ENCODE results near the gene ADAMTSL1.

The ADAMTSL1 gene

DNA sequence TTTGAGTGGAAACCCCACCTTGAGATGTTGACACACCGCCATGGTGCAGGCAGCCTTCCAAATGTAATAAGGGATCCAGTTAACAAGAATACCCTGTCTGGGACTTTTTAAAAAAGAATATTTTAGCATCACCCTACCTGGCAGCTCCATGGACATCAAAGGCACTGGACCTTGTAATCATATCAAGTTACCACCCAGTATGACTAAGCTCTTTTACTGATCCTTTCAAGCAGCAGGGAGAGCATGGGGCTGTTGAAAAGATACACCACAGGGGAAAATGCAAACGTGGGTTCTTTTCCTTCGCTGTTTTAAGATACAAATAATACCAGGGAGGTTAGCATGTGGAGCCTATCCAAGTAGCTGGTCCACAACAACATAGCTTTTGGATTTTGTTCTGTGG is 347.8 kb downstream of the ADAMTSL1 start (continued):
- TF ChIP-seq, protein P1, sequence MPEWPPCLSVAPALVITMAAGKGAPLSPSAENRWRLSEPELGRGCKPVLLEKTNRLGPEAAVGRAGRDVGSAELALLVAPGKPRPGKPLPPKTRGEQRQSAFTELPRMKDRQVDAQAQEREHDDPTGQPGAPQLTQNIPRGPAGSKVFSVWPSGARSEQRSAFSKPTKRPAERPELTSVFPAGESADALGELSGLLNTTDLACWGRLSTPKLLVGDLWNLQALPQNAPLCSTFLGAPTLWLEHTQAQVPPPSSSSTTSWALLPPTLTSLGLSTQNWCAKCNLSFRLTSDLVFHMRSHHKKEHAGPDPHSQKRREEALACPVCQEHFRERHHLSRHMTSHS (tag by site-specific recombination; IDR thresholded peaks at IDR 0.05) = no peak

DNA sequence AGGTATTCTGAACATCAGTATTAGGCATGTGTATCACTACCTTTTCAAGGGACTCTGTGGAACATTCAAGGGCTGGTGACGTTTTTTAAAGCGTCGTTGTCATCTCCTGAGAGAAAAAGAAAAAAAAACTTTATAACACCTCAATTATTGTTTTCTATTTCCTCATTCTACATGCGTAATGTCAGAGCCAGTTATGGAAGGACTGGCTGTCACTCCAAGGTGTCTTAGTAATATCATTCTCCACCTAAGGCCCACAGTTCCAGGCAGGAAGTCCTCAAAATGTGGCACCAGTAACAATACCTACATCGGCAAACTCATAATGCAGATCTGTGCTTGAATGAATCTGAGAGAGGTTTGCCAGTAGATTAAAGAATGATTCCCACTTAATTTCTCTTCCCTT is 348.9 kb downstream of the ADAMTSL1 start:
- Histone ChIP-seq H3K4me3 (ENCODE audit: low read depth, low read length) (no peak overlapping the region), H3K36me3 (ENCODE audit: control insufficient read depth in 2 of 2, insufficient read depth in 1 of 2, low read length in 2 of 2) (no peaks in the 10 kb centered on the region), H3K27ac (ENCODE audit: extremely low read depth, low read depth, low read length) (no peak overlapping the region), H3K9me3 (ENCODE audit: control insufficient read depth, insufficient read depth, low read depth, low read length) (no peaks in the 10 kb centered on the region), H3K4me1 (ENCODE audit: control insufficient read depth, insufficient read depth, low read length) (peaks cover 8% of the 10 kb centered on the region)
- ChIA-PET POLR2A (no interaction called here), CTCF (no interaction called here)
- TF ChIP-seq ZFP37 (tag by site-specific recombination; IDR thresholded peaks at IDR 0.05) = no peak
- no peak for TF ChIP-seq ZNF548 (tag by site-specific recombination; IDR thresholded peaks at IDR 0.05)
- TF ChIP-seq SCRT1 (tag by site-specific recombination; IDR thresholded peaks at IDR 0.05; ENCODE audit: borderline replicate concordance) = no peak

DNA sequence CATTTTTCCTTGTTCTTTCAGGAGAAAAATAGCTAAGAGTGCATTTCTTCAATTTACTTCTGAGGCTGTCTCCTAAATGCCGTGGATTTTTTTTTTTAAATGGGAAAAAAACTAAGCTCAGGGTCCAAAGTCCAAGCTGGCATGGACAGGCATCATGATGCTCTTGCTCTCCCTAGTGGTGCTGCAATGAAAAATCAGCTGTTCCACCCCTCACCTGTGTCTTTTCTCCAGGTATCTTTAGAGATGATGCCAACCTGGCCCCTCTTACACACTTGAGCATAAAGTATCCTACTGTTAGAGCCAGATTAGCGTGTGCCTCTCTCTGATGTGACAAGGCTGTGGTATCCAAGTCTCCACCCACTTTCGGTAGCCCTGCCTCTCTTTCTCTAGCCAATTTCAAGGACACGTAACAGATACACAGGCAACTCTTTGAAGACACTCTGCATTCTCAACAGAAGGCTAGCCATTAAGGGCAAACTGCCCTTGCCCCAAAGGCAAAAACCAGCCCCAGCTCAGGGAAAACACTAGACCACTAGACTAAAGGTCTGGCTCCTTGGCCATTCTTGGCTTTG is 350.2 kb downstream of the ADAMTSL1 start:
- H3K27ac ChIP-seq (ENCODE audit: extremely low read depth, low read depth, low read length) = no peak overlapping the region
- no peaks in the 10 kb centered on the region for H3K36me3 ChIP-seq (ENCODE audit: control insufficient read depth in 2 of 2, insufficient read depth in 1 of 2, low read length in 2 of 2)
- H3K4me1 ChIP-seq (ENCODE audit: control insufficient read depth, insufficient read depth, low read length) = peaks cover 8% of the 10 kb centered on the region
- no peak overlapping the region for H3K4me3 ChIP-seq (ENCODE audit: low read depth, low read length)
- no peaks in the 10 kb centered on the region for H3K9me3 ChIP-seq (ENCODE audit: control insufficient read depth, insufficient read depth, low read depth, low read length)
- ChIA-PET CTCF (interaction anchor here (0.5 to 1.5 kb wide), 15 partner anchors 16 to 571 kb away, joined by 3 to 9 read pairs (median 3); partner anchors contain the start of gene RRAGA), POLR2A (interaction anchor here (1.0 kb wide), 1 partner anchor 24 kb away, joined by 3 read pairs; no protein-coding TSS in a partner anchor)
- TF ChIP-seq, protein P2, sequence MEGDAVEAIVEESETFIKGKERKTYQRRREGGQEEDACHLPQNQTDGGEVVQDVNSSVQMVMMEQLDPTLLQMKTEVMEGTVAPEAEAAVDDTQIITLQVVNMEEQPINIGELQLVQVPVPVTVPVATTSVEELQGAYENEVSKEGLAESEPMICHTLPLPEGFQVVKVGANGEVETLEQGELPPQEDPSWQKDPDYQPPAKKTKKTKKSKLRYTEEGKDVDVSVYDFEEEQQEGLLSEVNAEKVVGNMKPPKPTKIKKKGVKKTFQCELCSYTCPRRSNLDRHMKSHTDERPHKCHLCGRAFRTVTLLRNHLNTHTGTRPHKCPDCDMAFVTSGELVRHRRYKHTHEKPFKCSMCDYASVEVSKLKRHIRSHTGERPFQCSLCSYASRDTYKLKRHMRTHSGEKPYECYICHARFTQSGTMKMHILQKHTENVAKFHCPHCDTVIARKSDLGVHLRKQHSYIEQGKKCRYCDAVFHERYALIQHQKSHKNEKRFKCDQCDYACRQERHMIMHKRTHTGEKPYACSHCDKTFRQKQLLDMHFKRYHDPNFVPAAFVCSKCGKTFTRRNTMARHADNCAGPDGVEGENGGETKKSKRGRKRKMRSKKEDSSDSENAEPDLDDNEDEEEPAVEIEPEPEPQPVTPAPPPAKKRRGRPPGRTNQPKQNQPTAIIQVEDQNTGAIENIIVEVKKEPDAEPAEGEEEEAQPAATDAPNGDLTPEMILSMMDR (tag by site-specific recombination; IDR thresholded peaks at IDR 0.05) = peak; percentile 26; the same call in 1 of the 2 replicates
- TF ChIP-seq ZNF404 (tag by site-specific recombination; IDR thresholded peaks at IDR 0.05) (no peak), ZNF660 (tag by site-specific recombination; IDR thresholded peaks at IDR 0.05) (no peak), ZNF654 (tag by site-specific recombination; IDR thresholded peaks at IDR 0.05; ENCODE audit: low read depth) (peak; percentile 64)

DNA sequence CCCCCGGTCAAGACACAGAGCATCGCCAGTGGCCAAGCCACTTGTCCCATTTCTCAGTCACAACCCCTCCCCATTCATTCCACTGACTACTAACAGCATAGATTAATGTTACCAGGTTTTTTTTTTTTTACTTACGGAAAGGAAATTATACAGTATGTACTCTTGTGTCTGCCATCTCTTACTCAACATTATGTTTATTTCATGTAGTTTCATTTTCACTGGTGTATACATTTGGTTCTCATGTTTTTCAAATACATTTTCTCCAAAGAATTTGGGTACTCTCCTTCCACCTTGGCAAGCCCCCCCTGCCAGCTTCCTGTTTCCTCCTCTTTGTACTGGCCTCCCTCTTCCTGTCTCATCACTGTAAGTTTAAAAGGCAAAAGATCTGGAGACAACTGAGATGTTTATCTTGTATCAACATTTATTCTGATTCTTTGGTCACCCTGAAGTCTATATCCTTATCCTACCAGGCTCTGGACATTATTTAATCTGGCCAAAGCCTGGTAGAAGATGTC is 351.8 kb downstream of the ADAMTSL1 start:
- Histone ChIP-seq H3K27ac (ENCODE audit: extremely low read depth, low read depth, low read length) (no peak overlapping the region), H3K36me3 (ENCODE audit: control insufficient read depth in 2 of 2, insufficient read depth in 1 of 2, low read length in 2 of 2) (no peaks in the 10 kb centered on the region), H3K4me3 (ENCODE audit: low read depth, low read length) (no peak overlapping the region), H3K9me3 (ENCODE audit: control insufficient read depth, insufficient read depth, low read depth, low read length) (no peaks in the 10 kb centered on the region), H3K4me1 (ENCODE audit: control insufficient read depth, insufficient read depth, low read length) (peaks cover 8% of the 10 kb centered on the region)
- POLR2A ChIA-PET = no interaction called here
- TF ChIP-seq, protein P3, sequence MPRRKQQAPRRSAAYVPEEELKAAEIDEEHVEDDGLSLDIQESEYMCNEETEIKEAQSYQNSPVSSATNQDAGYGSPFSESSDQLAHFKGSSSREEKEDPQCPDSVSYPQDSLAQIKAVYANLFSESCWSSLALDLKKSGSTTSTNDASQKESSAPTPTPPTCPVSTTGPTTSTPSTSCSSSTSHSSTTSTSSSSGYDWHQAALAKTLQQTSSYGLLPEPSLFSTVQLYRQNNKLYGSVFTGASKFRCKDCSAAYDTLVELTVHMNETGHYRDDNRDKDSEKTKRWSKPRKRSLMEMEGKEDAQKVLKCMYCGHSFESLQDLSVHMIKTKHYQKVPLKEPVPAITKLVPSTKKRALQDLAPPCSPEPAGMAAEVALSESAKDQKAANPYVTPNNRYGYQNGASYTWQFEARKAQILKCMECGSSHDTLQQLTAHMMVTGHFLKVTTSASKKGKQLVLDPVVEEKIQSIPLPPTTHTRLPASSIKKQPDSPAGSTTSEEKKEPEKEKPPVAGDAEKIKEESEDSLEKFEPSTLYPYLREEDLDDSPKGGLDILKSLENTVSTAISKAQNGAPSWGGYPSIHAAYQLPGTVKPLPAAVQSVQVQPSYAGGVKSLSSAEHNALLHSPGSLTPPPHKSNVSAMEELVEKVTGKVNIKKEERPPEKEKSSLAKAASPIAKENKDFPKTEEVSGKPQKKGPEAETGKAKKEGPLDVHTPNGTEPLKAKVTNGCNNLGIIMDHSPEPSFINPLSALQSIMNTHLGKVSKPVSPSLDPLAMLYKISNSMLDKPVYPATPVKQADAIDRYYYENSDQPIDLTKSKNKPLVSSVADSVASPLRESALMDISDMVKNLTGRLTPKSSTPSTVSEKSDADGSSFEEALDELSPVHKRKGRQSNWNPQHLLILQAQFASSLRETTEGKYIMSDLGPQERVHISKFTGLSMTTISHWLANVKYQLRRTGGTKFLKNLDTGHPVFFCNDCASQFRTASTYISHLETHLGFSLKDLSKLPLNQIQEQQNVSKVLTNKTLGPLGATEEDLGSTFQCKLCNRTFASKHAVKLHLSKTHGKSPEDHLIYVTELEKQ (tag by site-specific recombination; IDR thresholded peaks at IDR 0.05; ENCODE audit: borderline replicate concordance) = no peak
- TF ChIP-seq ZNF16 (tag by site-specific recombination; IDR thresholded peaks at IDR 0.05; ENCODE audit: low read depth) (no peak), ZFP3 (tag by site-specific recombination; IDR thresholded peaks at IDR 0.05; ENCODE audit: low read depth) (no peak), ZNF248 (tag by site-specific recombination; IDR thresholded peaks at IDR 0.05) (no peak), ZNF548 (tag by site-specific recombination; IDR thresholded peaks at IDR 0.05) (no peak), ZNF768 (tag by site-specific recombination; IDR thresholded peaks at IDR 0.05) (no peak), ZNF221 (tag by site-specific recombination; IDR thresholded peaks at IDR 0.05; ENCODE audit: borderline replicate concordance) (no peak), ZFP37 (tag by site-specific recombination; IDR thresholded peaks at IDR 0.05) (no peak), ZNF561 (tag by site-specific recombination; IDR thresholded peaks at IDR 0.05; ENCODE audit: borderline replicate concordance) (no peak), ZNF426 (tag by site-specific recombination; IDR thresholded peaks at IDR 0.05) (no peak), HOXA7 (CRISPR knock-in tag; IDR thresholded peaks at IDR 0.05; ENCODE audit: borderline replicate concordance) (no peak), ZNF776 (tag by site-specific recombination; IDR thresholded peaks at IDR 0.05; ENCODE audit: borderline replicate concordance) (no peak)
- CTCF ChIA-PET = interaction anchor here (0.6 to 1.4 kb wide), 5 partner anchors 12 to 562 kb away, joined by 3 to 4 read pairs (median 3); no protein-coding TSS in a partner anchor
